ENCODE results near the gene PCP2.

The PCP2 gene

DNA sequence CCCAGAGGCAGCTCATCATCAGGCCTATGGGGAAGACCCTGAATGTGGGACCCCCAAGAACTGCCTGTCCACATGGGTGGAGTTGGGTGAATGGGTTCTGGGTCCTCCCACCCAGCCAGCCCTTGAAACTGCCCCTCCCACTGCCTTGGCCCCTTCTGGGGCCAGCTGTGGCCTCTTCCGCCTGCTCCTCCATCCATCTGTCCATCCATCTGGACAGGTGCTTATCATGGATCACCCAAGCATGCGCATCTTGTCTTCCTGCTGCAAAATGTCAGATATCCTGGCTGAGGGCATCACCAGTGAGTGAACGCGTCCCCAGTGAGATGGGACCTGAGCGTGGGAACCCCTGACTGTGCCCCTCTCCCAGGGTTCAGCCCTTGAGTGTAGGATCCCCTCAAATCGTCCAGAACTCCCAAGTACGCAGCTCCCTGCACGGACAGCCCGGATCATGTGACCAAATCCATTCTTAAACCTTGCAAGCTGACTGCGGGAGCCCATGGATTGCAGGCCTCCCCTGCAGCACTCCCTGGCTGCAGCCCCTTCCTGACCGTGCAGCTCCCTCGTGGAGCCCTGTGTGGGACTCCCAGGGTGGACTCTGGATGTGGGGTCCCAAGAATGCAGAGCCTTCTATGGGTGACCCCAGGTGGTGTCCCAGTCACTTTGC lies 5.4 kb upstream of the PCP2 start:
- DNase-seq (ENCODE audit: low read depth) = no peak

DNA sequence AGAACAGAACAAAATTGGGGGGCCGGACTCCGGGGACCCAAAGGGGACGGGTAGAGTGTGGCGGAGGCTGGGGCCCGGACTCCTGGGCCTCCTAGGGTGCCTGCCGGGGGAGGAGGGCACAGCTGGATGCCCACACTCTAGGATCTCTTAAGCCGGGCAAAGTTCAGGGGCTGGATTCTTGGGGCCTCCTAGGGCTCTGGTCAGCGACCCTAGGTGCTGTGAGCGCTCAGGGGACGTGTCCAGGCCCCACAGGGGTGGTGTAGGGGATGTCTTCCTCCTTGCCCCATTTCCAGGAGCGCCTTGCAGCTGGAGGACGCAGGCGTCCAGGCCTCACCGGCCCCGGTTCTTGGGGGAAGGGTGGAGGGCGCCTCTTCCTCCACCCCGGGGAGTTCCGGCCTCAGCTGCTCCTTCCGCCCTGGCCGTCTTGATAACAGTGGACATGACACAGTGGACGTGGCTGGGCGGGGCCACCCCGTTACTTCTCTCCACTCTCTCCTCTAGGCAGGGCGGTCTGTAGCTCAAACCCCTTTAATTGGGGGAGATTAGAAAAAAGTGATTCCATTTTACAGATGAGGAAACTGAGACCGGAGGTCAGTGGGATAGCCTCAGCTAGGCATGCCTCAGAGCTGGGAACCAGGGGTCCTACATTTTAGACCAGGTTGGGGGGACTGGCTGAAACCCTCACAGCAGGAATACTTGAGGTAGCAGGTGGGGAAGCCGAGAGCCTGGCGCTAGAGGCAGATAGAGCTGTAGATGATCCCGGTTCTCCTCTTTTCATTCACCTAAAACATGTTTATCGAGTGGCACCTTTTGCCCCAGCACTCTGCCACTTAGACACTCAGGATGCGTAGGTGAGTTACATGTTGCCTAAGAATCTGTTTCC lies 4.1 kb upstream of the PCP2 start:
- no peak for DNase-seq (ENCODE audit: low read depth)

- peak; percentile 81 for DNase-seq (ENCODE audit: low read depth)
Observed at GRCh38 chr19:7636691-7637373, 3.3 kb upstream of the PCP2 start, which contains the start of gene STXBP2. Gene STXBP2, plus strand, starts transcription at chr19:7637110. Its CDS starts 40 bp downstream, at chr19:7637150.

- no peak for DNase-seq (ENCODE audit: low read depth)
Observed at GRCh38 chr19:7636317-7636690, 2.8 kb upstream of the PCP2 start.

GRCh38 chr19:7635670-7636069 lies 2.2 kb upstream of the PCP2 start:
- no peak for DNase-seq (ENCODE audit: low read depth)

DNA sequence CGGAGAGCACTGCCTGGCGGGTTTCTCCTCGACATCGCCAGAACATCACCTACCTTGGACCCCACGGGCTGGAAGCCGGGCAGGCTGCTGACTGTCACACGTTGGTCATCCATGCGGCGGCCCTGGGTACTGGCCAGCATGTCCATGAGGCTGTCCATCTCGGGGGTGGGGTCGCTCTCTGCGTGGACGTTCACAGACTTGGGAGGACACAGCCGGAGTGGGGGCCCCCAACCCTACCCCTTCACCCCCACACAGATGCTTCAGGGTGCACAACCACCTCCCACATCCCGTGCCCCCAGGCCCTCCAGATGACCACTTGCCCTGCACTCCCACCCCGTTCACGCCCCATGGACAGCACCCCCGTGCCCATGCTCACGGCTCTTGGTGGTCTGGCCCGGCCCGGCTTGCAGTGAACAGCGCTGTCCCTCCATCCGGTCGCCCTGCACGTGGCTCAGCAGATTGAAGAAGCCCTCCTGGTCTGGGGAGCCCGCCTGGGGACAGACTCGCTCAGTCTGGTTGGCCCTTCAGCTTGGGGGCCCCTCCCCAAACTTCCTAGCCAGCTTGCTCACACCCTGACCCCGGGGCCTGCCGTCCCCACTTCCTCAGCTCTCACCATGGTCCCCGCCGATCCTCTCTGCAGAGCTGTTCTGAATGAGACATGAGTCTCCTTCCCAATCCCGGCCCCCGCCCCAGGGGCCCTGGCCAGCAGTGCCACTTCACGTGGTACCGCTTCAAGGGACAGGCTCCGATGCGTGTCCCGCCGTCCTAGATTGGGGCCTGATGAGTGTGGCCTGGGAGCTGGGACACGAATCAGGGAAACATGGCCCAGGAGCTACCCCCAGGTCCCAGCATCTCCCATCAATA lies 947 bp downstream of the PCP2 start:
- no peak for DNase-seq (ENCODE audit: low read depth)

- DNase-seq (ENCODE audit: low read depth) = no peak
Observed at GRCh38 chr19:7631577-7631976, 1.9 kb downstream of the PCP2 start.

DNA sequence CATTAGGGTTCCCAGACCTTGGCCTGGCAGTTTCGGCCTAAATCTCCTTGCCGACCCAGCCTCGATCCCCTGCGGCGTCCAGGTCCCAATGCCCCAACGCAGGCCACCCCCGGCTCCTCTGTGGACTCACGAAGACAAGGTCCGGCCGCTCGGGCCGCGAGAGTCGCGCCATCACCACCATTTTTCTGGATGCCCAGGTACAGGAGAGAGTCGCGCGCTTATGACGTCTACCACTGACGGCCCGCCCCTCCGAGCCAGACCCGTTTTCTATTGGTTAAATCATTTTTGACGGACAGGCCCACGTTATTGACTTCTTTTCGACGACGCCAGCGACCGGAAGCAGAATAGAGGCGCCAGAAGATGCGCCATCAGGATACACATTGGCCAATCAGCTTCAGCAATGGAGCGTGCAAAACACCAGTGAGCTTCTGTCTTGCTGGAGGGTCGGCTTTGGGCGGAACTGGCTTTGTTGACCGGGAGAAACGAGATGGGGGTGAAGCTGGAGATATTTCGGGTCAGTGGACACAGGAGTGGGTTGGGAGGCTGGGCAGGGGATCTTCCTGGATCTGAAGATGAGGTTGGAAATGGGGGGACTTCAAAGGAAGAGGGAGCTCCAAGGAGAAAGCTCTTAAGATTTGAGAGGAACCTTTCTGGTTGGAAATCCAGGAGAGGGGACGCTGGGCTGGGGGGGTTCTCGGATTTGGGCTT lies 4.0 kb downstream of the PCP2 start, which contains the start of the genes PET100 and XAB2:
Gene PET100, plus strand, starts transcription at position 447 of the 708 bp plus-strand sequence. Its CDS starts 41 bp downstream, at position 488.
Gene XAB2, minus strand, starts transcription at position 199 of the 708 bp plus-strand sequence. Its CDS starts 18 bp downstream, at position 181.
- peak; percentile 86 for DNase-seq (ENCODE audit: low read depth)

- DNase-seq (ENCODE audit: low read depth) = no peak
Observed at GRCh38 chr19:7628589-7629311, 4.8 kb downstream of the PCP2 start.

- DNase-seq (ENCODE audit: low read depth) = no peak
Observed at GRCh38 chr19:7627166-7627565, 6.4 kb downstream of the PCP2 start.

DNA sequence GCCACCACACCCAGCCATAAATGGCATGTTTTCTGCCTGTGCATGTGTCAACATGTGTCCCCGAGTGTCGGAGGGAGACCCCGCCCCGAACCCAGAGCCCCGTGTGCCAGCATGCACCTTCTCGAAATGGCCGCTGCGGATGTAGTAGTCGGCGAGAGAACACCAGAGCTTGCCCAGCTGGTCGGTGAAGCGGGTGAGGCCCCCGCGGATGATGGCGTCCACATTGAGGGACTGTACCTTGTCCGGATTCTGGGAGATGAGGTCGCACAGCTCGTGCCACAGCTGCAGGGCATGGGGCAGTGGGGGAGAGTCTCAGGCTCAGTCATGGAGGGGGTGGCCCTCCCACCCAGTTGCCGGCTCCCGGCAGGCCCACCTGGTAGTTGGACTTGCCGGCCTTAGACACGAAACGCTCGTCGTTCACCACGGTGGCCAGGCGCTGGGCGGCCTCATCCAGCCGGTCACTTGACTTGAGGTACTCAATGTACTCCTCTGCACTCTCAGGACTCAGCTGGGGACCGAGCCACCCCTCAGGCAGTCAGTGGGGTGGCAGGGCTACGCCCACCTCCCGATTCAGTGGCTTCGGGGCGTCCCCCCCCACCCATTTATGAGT lies 7.7 kb downstream of the PCP2 start:
- no peak for DNase-seq (ENCODE audit: low read depth)

DNA sequence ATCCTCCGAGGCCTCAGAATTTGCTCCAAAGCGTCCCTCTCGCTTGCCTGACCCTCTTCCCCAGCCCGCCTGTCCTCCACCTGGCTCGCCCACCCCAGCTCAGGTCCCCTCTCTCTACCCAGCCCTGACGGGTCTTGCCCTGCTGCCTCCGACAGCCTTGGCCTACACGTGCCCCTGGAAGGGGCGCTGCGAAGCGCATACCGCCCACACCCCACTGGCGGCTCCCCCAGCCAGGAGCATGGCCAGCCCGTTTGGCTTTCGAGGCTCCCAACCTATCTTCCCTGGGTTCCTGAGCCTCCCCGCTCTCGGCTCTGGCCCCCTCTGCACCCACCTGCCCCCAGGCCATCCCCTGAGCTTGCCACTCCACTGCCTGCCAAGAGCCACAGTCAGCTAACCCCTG lies 8.7 kb downstream of the PCP2 start:
- no peak for DNase-seq (ENCODE audit: low read depth)

GRCh38 chr19:7623725-7624603 lies 9.6 kb downstream of the PCP2 start:
- DNase-seq (ENCODE audit: low read depth) = no peak

GRCh38 chr19:7622933-7623685 lies 10.4 kb downstream of the PCP2 start:
- DNase-seq (ENCODE audit: low read depth) = no peak

- no peak for DNase-seq (ENCODE audit: low read depth)
Observed at GRCh38 chr19:7620442-7621412, 12.8 kb downstream of the PCP2 start.

- DNase-seq (ENCODE audit: low read depth) = no peak
Observed at GRCh38 chr19:7619671-7620441, 13.7 kb downstream of the PCP2 start.
